Fibroblast of peridontal ligament (primary cell): ENCODE measurements around the gene EPSTI1.
"Not testable (repeated sequence)": the region's sequence is repeated elsewhere in the genome, so short reads cannot be mapped to it uniquely, and the experiment has no call there.

Experiments used
- DNase-seq: peaks from one replicate; pipeline ENCODE4 v3.0.0-alpha.2; 2010; ENCODE audit errors: extremely low read depth

Gene EPSTI1

DNA sequence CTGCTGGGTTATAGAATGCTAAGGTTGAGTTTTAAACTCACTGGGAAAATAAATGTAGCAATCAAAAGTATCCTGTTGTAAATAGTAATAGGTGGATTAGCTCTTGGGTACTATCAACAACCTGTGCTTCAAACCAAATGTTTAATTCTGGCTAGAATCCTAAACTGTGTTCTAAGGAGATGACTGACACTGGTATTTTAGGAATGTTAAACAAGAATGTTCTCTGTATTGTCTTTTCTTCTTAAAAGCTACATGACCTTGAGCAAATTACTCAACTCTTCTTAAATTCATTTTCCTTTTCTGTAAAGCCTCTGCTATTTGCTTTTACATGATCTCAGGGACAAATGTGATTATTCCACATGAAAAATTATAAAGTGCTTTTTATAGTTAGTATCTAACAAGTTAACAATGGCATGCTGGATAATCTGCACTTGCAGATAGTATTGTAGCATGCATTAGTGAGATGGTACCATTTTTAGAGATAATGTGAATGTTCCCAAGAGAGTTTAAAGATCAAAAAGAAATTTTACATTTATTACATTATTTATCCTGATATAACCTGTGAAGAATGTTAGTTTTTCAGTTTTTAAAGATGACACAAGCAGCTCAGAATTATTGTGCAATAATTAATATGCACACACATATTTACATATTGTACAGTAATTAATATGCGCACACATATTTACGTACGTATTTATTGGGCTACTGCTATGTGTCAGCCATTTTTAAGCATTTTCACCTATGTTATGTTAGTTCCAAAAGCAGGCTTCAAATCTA is 13.6 kb upstream of the EPSTI1 start:
- peak; percentile 40 for DNase-seq

- DNase-seq: no peak
Measured at GRCh38 chr13:43003729-43004128, 11.7 kb upstream of the EPSTI1 start.

- peak; percentile 31 for DNase-seq
Measured at GRCh38 chr13:43003010-43003409, 11.0 kb upstream of the EPSTI1 start.

- DNase-seq: no peak
Measured at GRCh38 chr13:43002021-43002420, 10.0 kb upstream of the EPSTI1 start.

DNA sequence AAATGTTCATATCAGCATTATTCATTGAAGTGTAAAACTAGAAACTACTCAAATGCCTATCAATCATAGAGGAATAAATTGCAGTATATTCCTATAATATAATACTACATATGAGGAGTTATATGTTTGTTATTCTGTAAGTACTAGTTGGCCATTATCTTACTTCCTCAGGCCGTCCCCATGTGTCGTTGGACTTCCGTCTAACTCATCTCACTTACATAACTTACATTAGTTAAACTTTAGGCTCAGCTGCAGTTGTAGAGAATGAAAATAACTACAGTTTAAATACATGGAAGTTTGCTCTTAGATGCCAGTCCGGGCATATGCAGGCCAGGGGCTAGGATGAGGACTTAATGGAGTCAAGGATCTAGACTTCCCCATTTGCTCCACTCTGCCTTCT is 8.6 kb upstream of the EPSTI1 start:
- no peak for DNase-seq

DNA sequence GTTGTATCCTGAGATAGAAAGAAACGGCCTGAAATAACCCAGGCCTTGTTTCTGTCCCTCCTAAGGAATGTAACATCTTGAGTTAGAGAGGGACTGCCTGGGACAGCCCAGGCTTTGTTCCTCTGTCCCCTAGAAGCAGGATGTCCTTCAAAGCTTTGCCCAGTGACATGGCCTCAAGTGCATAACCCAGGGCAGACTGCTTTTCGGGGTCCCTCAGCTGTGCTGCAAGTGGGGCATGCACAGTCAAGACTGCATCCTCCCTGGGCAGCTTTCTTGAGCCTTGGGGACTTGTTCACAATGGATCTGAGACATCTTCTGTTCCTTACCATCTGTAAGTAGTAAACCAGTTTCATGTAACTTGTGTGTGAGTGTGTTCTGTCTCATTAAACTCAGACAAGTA is 7.5 kb upstream of the EPSTI1 start:
- DNase-seq: no peak

DNA sequence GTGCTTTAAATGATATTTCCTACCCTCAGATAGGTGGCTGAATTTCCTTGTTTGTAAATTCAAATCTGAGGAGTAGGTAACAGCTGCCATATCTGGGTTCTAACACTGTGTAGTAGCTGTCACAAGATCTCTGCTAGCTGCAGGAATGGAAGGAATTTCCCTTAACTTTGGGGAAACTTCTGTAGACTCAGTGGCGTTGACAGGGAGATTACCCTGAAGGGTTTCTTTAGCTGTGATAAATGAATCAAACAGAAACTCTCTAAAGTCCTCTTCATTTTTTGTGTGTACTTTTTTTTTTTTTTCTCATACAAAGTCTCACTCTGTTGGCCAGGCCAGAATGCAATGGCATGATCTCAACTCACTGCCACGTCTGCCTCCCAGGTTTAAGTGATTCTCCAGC is 5.3 kb upstream of the EPSTI1 start:
- peak; percentile 14 for DNase-seq

DNA sequence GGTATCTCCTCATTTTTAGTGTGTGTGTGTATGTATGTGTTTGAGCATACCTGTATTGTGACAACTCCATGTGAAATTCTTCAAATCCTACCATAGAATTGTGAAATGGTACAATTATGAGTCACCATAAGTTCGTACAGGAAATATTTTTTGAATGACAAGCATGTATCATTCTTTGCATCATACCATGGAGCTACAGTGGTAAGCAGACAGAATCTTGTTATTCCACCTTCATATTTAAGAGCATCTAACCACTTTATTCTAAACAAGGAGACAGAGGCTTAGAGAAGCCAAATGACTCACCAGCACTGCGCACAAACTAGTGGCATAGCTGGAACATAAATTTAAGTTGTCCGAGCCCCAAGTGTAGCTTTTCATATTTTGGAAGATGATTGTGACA is 4.5 kb upstream of the EPSTI1 start:
- DNase-seq: peak; percentile 88

DNA sequence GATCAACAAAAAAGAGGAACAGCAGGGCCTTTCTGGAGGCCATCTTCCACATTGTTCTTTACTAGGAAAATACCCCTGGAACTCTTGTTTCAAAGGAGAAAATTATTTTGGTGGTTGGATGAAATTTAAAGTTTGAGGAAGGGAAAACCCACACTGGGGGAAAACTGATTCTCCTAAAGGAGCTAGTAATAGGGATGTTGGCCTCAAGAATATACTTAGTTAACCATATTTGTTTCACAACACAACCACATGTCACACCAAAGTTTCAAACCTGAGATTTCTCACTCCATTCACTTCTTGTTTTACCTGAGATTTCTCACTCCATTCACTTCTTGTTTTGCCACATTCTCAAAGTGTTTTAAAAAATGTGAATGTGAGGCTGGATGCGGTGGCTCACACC is 2.8 kb upstream of the EPSTI1 start:
- DNase-seq: no peak

- DNase-seq: no peak
Measured at GRCh38 chr13:42992764-42993122, 702 bp upstream of the EPSTI1 start.

- not testable (repeated sequence) for DNase-seq
Measured at GRCh38 chr13:42991233-42991897, 676 bp downstream of the EPSTI1 start.

- peak; percentile 80 for DNase-seq
Measured at GRCh38 chr13:42990291-42991232, 1.5 kb downstream of the EPSTI1 start.

GRCh38 chr13:42986176-42986574 is 5.9 kb downstream of the EPSTI1 start:
- no peak for DNase-seq

- DNase-seq: peak; percentile 76
Measured at GRCh38 chr13:42985312-42986175, 6.5 kb downstream of the EPSTI1 start.

- DNase-seq: no peak
Measured at GRCh38 chr13:42984691-42985090, 7.3 kb downstream of the EPSTI1 start.

GRCh38 chr13:42984026-42984425 is 8.0 kb downstream of the EPSTI1 start:
- no peak for DNase-seq

DNA sequence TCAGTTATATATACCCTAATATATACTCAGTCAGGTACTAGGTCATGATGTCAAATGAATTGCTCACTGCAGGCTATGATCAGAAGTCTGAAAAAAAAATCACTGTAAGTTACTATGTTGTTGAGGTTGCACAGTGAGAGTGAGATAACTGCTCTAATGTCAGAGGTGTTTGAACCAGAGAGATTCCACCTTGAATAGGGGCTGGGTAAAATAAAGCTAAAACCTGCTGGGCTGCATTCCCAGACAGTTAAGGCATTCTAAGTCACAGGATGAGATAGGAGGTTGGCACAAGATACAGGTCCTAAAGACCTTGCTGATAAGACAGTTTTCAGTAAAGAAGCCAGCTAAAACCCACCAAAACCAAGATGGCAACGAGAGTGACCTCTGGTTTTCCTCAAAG is 10.2 kb downstream of the EPSTI1 start:
- no peak for DNase-seq

GRCh38 chr13:42981317-42981716 is 10.7 kb downstream of the EPSTI1 start:
- peak; percentile 90 for DNase-seq

DNA sequence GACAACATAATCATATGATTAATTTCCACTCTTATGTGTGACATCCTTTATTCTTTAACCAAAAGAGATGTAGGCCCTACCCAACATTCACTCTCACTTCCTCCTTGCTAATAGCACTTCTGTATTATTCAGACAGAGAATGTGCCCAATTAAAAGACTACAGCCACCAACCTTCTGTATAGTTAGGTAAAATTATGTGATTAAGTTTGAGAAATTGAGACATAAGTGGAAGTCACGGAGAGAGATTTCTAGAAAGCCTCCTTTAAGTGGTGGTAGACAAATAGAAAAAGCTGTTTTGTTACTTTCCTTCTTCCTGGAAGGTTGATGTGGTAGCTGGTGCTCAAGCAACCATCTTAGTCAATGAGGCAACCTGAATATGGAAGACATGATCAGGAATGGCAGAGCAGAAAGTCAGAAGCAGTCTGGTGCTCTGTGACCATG is 14.8 kb downstream of the EPSTI1 start:
- DNase-seq: no peak

DNA sequence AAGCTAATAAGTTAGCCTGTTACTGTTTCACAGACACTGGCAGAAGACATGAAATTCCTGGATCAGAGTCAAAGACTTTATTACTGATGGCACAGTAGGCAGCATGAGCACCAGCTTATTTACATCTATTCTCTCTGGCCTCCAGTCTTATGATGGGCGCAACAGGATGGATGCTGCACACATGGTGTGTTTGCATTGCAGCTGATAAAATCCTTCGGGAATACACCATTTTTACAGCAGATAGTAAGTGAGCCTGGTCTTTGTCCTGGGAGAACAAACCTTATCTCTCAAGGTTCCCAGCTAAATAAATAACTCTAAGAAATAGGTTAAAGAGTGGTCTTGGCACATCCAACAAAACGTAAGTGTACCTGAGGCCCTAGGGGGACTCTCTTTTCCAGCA is 16.0 kb downstream of the EPSTI1 start:
- no peak for DNase-seq

GRCh38 chr13:42973581-42973980 is 18.5 kb downstream of the EPSTI1 start:
- DNase-seq: no peak
